HepG2 (cell line): ENCODE data around the gene PDE4DIP. TPM values are rescaled to one million over a fixed set of nuclear protein-coding genes. Genes with fewer than 3 reads are reported as not detected.
"Not testable (repeated sequence)": the region's sequence is repeated elsewhere in the genome, so short reads cannot be mapped to it uniquely, and the experiment has no call there.

ENCODE experiments used
- ATAC-seq: fragments of 200-7000 bp; cut with Tn5 transposase; 3 replicates; pipeline ENCODE4 v1.9.1; 2020; ENCODE audit warnings: mild to moderate bottlenecking, moderate library complexity
- BruUV-seq: library from RNA; stranded (reverse); fragments of 400-500 nt; replicated peaks from 2 replicates; lab custom pipeline; 2021; lab: Mats Ljungman, UMichigan
- CTCF ChIA-PET: fragments of 300-600 bp; formaldehyde crosslinking; extraction: SDS; loops from one replicate; lab custom pipeline; 2021; ENCODE audit warnings: low total read pairs, inconsistent platforms, low intra/inter-chr PET ratio; lab: Yijun Ruan, JAX
- POLR2A ChIA-PET: fragments of 350-600 bp; sonication (Branson Sonifier 250); formaldehyde crosslinking; loops from one replicate; lab custom pipeline; 2020; ENCODE audit warnings: antibody characterized with exemption, inconsistent platforms; lab: Yijun Ruan, JAX
- DNase-seq: peaks from one replicate; pipeline ENCODE4 v3.0.0-alpha.2; 2015; ENCODE audit warnings: low spot score
- FAIRE-seq: peaks from 3 replicates; lab custom pipeline; 2011; peaks lifted over from hg19 to GRCh38; lab: Jason Lieb, UNC
- H2AFZ ChIP-seq: one replicate; pipeline ENCODE4 v1.6.1; 2011; ENCODE audit warnings: low read length, inconsistent platforms
- H3K27ac ChIP-seq: fragments of 300-600 bp; 3 replicates; pipeline ENCODE4 v1.8.0; 2011; ENCODE audit warnings: mixed run types, mild to moderate bottlenecking, mixed read lengths, low read length, inconsistent platforms; ENCODE audit not compliant: insufficient read depth; ENCODE audit errors: extremely low read length
- H3K27me3 ChIP-seq, 2 experiments: fragments of 200-600 bp in 1 of 2; 2 replicates in 1 of 2; 3 replicates in 1 of 2; pipeline versions ENCODE4 v1.6.0 to v1.8.0; 2011; ENCODE audit warnings: low read length in 2 of 2, mild to moderate bottlenecking in 2 of 2, moderate library complexity in 2 of 2, inconsistent platforms in 1 of 2; ENCODE audit not compliant: insufficient read depth in 2 of 2, control insufficient read depth in 1 of 2
- H3K36me3 ChIP-seq, 2 experiments: fragments of 200-600 bp in 1 of 2; replicated peaks in 1 of 2; 2 replicates in 1 of 2; 3 replicates in 1 of 2; pipeline versions ENCODE4 v1.5.1 to v1.8.0; 2011; ENCODE audit warnings: low read length in 2 of 2, inconsistent platforms in 1 of 2; ENCODE audit not compliant: insufficient read depth in 2 of 2, control insufficient read depth in 1 of 2
- H3K4me1 ChIP-seq: 2 replicates; pipeline ENCODE4 v1.5.1; 2012; ENCODE audit warnings: low read length, inconsistent platforms; ENCODE audit not compliant: insufficient read depth
- H3K4me2 ChIP-seq: 2 replicates; pipeline ENCODE4 v1.6.0; 2011; ENCODE audit warnings: low read depth, low read length, inconsistent platforms
- H3K4me3 ChIP-seq, 3 experiments: fragments of 200-600 bp in 1 of 3; sonication (generic), shearing (Covaris generic) in 1 of 3; replicated peaks in 1 of 3; 2 replicates each; pipeline ENCODE4 v1.5.1; 2011 to 2016; ENCODE audit warnings: low read length in 3 of 3, inconsistent platforms in 2 of 3, low read depth in 2 of 3, mild to moderate bottlenecking in 2 of 3, control low read depth in 1 of 3, mixed read lengths in 1 of 3; ENCODE audit not compliant: insufficient read depth in 1 of 3
- H3K79me2 ChIP-seq: one replicate; pipeline ENCODE4 v1.6.1; 2011; ENCODE audit warnings: low read length, inconsistent platforms; ENCODE audit not compliant: insufficient read depth
- H3K9ac ChIP-seq: 2 replicates; pipeline ENCODE4 v1.6.0; 2011; ENCODE audit warnings: mild to moderate bottlenecking, low read depth, low read length, inconsistent platforms; ENCODE audit not compliant: insufficient read depth
- H3K9me3 ChIP-seq: 2 replicates; pipeline ENCODE4 v1.5.1; 2012; ENCODE audit warnings: mild to moderate bottlenecking, low read length
- H4K20me1 ChIP-seq: 2 replicates; pipeline ENCODE4 v1.6.0; 2011; ENCODE audit warnings: inconsistent platforms, mild to moderate bottlenecking, low read length, moderate library complexity; ENCODE audit not compliant: insufficient read depth
- WGBS: methylation state at CpG from one replicate; pipeline ENCODE4 v1.1.6; 2017; ENCODE audit warnings: low lambda C conversion rate; 5-methylcytosine and 5-hydroxymethylcytosine counted together
- in situ Hi-C: cut with HindIII; loops from 2 replicates; pipeline ENCODE4 v1.10.0; 2017; ENCODE audit warnings: low pct_unique_long_range_greater_than_20kb; ENCODE audit not compliant: extremely low pct_ligation_motif_present
- intact Hi-C: fragments of 100-400 bp; cut with micrococcal nuclease; formaldehyde crosslinking; loops from one replicate; pipeline ENCODE4 v1.10.0; 2022; ENCODE audit not compliant: unreplicated experiment
- polyA plus RNA-seq, 8 experiments: library from polyadenylated mRNA; depleted of rRNA in 3 of 8; stranded (reverse) in 7 of 8; unstranded in 1 of 8; fragments of >200 nt; fragmentation: Illumina TruSeq in 4 of 8; extraction: Trizol in 4 of 8; gene quantifications; 2 replicates each; pipeline versions ENCODE4 v1.2.1 to v1.2.3, GENCODE V29; 2011 to 2016; ENCODE audit warnings: low read depth in 4 of 8, missing spikeins in 1 of 8, mixed read lengths in 1 of 8; ENCODE audit not compliant: insufficient read depth in 1 of 8
- total RNA-seq, 5 experiments: library from RNA; depleted of rRNA; stranded (reverse); fragments of >200 nt; fragmentation: Illumina TruSeq; extraction: Trizol; gene quantifications; 2 replicates each; pipeline ENCODE4 v1.2.3, GENCODE V29; 2016; ENCODE audit warnings: low read depth in 1 of 5

Gene PDE4DIP
- total and polyA plus RNA-seq, 2 of the 13 experiments (the other 11 are each of a cell fraction or from before 2014, with no cell fraction given): 5.9 to 10.3 TPM

DNA sequence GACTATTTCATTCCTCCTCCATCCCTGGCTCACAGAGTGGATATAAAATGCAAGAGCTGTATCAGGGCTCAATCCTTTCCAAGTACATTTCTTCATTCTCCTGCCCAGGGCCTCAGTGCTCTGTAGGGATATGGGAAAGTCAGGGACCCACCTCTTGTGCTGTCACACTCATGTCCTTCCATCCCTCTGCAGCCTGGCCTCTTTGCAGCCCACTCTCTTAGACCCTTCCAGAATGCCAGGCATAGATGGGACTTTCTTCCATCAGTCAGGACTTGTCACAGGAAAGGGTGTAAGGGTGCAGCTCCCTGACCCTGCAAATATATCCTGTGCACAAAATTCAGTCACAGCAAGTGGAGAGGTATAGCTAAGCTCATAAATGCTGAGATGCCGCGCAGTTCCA, 172.4 kb downstream of the PDE4DIP start:
- CTCF ChIA-PET, POLR2A ChIA-PET, H3K79me2 ChIP-seq, H3K4me1 ChIP-seq, H3K27ac ChIP-seq, ATAC-seq, in situ Hi-C loops, H3K4me3 ChIP-seq, BruUV-seq, H3K4me2 ChIP-seq, DNase-seq, H2AFZ ChIP-seq, H4K20me1 ChIP-seq, intact Hi-C loops, H3K27me3 ChIP-seq, H3K9ac ChIP-seq, H3K9me3 ChIP-seq, FAIRE-seq, H3K36me3 ChIP-seq: not testable (repeated sequence)
- WGBS: 67% methylated on average over 2 of the region's 2 CpGs

GRCh38 chr1:149018577-149018976, 174.3 kb downstream of the PDE4DIP start:
- H3K4me2 ChIP-seq, H3K4me3 ChIP-seq, H3K9ac ChIP-seq, H3K9me3 ChIP-seq, H3K27me3 ChIP-seq, POLR2A ChIA-PET, H3K27ac ChIP-seq, BruUV-seq, ATAC-seq, DNase-seq, H3K79me2 ChIP-seq, in situ Hi-C loops, H3K36me3 ChIP-seq, CTCF ChIA-PET, H4K20me1 ChIP-seq, intact Hi-C loops, H3K4me1 ChIP-seq, FAIRE-seq, H2AFZ ChIP-seq: not testable (repeated sequence)
- 39% methylated on average over 2 of the region's 3 CpGs for WGBS

DNA sequence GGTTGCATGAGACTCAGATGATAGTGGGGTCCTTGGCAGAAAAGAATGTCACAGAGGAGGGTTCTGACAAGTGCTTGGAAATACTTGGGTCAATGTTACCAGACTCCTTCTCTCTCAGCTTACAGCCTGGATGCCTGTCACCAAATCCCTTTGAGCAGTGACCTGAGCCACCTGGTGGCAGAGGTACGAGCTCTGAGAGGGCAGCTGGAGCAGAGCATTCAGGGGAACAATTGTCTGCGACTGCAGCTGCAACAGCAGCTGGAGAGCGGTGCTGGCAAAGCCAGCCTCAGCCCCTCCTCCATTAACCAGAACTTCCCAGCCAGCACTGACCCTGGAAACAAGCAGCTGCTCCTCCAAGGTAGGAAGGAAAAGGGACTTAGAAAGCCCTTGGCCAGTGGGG, 180.1 kb downstream of the PDE4DIP start:
- WGBS: no CpG with 5 or more reads among the region's 3 CpGs
- H3K4me3 ChIP-seq, H3K36me3 ChIP-seq, H4K20me1 ChIP-seq, in situ Hi-C loops, H3K27me3 ChIP-seq, intact Hi-C loops, POLR2A ChIA-PET, H3K4me2 ChIP-seq, H3K79me2 ChIP-seq, DNase-seq, H3K4me1 ChIP-seq, FAIRE-seq, CTCF ChIA-PET, H3K9ac ChIP-seq, H3K9me3 ChIP-seq, H3K27ac ChIP-seq, H2AFZ ChIP-seq, BruUV-seq: not testable (repeated sequence)
- peak; percentile 47 for ATAC-seq

GRCh38 chr1:149033916-149034315, 189.7 kb downstream of the PDE4DIP start:
- DNase-seq, H3K79me2 ChIP-seq, H3K9me3 ChIP-seq, H3K27ac ChIP-seq, H3K27me3 ChIP-seq, H4K20me1 ChIP-seq, BruUV-seq, H2AFZ ChIP-seq, FAIRE-seq, H3K9ac ChIP-seq, H3K36me3 ChIP-seq, H3K4me3 ChIP-seq, H3K4me1 ChIP-seq, H3K4me2 ChIP-seq, in situ Hi-C loops, intact Hi-C loops, POLR2A ChIA-PET, ATAC-seq, CTCF ChIA-PET: not testable (repeated sequence)
- WGBS: no CpG with 5 or more reads among the region's 3 CpGs
